ENCODE results near the gene TEAD1.

TEAD1 gene

DNA sequence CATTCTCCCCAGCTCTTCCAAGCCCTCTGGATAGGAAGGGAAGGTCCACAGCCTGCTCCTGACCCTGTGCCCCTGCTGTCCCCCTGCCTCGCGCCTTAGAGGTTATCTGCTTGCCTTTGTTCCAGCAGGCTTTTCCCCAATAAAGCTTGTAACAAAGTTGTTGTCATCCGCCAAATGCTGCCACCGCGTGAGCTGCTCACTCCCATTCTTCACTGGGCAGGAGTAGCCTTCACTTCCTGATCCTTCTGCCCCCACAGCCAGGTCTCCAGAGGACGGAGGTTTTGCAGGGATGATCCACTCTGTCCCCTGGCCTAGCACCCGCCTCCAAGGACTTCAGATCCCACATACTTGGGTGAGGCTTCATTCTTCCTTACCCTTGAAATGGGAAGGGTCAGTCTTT, 240.9 kb downstream of the TEAD1 start:
- DNase-seq = no peak

DNA sequence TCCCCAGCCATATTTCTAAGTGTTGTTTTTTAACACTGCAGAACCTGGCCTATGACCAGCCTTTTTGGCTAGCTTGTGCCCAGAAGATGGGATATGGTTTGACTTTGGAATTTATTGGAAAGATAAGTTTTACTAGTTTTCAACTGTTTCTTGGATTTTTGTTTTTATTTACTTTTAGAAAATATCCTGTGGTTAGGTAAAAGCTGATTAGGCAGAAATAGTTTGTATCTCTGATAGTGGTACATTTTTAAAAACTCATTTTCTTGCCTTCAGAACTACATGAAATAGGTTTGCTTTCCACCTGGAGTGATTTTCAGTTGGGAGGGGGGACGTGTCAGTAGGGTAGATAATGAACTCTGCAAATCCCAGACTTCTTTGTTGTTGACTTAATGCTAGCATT, 243.6 kb downstream of the TEAD1 start:
- no peak for DNase-seq

- no peak for DNase-seq
These were observed 244.4 kb downstream of the TEAD1 start for GRCh38 chr11:12918667-12919066.

GRCh38 chr11:12922418-12922817, 248.2 kb downstream of the TEAD1 start:
- DNase-seq = no peak

DNA sequence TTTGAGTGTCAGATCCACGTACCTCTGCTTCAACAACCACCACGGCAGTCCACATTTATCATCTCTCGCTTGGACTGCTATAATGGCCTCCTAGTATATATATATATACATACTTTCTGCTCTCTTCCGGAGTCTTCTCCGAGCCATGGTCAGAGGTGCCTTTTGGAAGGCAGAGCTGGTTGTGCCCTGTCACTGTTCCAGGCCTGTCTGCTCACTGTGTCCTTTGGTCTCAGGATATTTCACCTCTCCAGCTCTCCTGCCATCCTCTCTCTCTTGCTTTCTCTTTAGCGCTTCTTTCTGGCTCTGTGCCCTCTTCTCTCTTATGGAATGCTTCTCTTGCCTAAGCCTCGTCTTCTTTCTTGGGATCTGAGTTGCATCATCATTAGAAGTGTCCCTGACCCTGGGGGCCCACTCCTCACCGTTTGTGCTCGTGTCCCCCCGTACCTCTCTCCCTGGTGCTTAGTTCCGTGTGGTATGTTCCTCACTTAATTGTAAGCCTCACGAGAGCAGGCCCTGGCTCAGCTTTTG, 248.8 kb downstream of the TEAD1 start:
- DNase-seq = no peak

- no peak for DNase-seq
These were observed 250.4 kb downstream of the TEAD1 start for GRCh38 chr11:12924650-12925049.

GRCh38 chr11:12925520-12925919, 251.3 kb downstream of the TEAD1 start:
- DNase-seq = no peak

DNA sequence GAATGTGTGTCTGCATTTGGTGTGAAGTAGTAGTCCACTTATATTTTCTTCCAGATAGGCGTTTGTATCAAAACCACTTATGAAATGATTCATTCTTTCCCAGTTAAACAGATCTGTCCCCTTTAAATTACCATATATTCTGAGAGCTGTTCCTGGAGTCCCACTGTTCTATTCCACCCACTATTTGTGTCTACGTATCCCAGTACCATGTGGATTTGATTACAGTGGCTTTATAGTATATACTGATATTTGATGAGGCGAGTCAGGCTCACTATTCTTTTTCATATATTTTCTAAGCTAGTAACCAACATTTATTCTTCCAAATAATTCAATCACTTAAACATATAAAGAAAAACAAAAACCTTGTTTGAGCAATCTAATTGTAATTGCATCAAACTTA, 253.0 kb downstream of the TEAD1 start:
- DNase-seq = no peak

DNA sequence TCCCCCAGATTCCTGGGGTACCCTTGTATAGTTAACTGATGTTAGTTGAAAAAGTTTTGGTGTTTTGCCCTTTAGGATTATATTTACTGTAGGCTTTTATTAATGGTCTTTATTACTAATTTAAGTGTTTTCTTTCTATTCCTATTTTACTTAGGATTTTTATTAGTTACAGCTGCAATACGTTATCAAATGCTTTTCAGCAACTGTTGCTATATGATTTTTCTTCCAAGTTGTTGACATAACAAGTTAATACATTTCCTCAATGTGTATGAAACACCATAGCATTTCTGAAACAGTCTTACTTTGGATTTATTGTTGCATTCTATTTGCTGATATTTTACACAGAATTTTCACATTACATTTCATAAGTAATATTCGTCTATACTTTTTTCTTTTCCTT, 253.7 kb downstream of the TEAD1 start:
- no peak for DNase-seq

- no peak for DNase-seq
These were observed 256.6 kb downstream of the TEAD1 start for GRCh38 chr11:12930850-12931249.

GRCh38 chr11:12932485-12932884, 258.3 kb downstream of the TEAD1 start:
- no peak for DNase-seq

GRCh38 chr11:12936200-12936599, 262.0 kb downstream of the TEAD1 start:
- DNase-seq = no peak

GRCh38 chr11:12938590-12939247, 264.5 kb downstream of the TEAD1 start:
- DNase-seq = no peak

- DNase-seq = no peak
These were observed 267.4 kb downstream of the TEAD1 start for GRCh38 chr11:12941671-12942070.

GRCh38 chr11:12942157-12942556, 267.9 kb downstream of the TEAD1 start:
- no peak for DNase-seq

DNA sequence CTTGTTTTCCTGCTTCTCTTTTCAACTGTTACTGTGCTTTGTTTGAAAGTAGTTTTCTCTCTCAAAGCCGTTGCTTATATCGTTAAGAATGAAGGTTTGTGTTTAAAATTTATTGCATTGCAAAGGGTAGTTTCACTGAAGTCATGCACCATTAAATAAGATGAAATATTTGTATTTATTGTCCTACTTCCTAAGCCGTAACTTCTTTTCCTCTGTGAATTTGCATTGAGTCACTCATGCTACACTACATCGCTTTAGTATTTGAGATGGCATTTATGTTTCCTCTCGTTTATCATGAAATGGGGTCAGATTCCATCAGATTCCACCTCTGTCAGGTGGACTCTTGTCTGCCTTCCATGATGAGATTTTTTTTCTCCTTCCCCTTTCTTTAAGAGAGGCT, 269.1 kb downstream of the TEAD1 start:
- DNase-seq = no peak

- no peak for DNase-seq
These were observed 270.7 kb downstream of the TEAD1 start for GRCh38 chr11:12944889-12945288.

DNA sequence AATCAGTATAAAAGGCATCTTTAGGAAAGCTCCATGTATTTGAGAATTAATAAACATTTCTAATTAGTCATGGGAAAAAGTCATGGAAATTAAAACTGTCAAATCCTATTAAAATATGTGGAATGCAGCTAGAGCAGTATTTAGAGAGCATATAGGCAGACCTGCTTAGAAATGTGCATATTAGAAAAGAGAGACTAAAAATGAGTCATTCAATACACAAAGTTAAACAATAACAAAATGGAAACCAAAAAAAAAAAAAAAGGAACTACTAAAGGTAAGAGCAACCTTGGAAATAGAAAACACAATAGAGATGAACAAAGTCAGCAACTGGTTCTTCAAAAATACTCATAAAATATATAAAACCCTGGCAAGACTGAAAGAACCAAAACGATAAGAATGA, 275.2 kb downstream of the TEAD1 start:
- DNase-seq = no peak

- no peak for DNase-seq
These were observed 276.4 kb downstream of the TEAD1 start for GRCh38 chr11:12950670-12951069.

DNA sequence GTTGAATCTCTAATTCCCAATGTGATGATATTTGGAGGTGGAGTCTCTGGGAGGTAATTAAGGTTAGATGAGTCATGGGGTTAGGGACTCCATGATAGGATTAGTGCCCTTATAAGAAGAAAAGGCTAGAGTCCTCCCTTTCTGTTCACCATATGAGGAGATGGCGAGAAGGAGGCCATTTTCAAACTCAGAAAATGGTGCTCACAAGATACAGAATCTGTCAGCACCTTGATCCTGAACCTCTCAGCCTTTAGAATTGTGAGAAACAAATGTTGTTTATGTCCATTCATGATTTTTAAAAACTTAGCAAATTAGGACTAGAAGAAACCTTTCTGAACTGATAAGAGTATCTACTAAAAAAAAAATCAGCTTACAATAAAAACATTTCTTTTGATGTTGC, 277.2 kb downstream of the TEAD1 start:
- DNase-seq = no peak

DNA sequence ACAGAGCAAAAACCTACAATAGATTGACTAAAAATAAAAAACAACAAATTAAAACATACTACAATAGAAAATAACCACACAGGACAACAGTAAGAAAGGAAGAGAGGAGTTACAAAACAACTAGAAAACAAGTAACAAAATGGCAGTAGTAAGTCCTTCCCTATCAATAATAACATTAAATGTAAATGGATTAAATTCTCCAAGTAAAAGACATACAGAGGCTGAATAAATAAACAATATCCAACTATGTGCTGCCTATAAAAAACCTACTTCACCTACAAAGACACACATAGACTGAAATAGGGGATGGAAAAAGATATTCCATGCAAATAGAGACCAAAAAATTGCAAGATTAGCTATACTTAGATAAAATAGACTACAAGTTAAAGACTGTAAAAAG, 277.9 kb downstream of the TEAD1 start:
- no peak for DNase-seq

- DNase-seq = no peak
These were observed 284.8 kb downstream of the TEAD1 start for GRCh38 chr11:12958986-12959385.

DNA sequence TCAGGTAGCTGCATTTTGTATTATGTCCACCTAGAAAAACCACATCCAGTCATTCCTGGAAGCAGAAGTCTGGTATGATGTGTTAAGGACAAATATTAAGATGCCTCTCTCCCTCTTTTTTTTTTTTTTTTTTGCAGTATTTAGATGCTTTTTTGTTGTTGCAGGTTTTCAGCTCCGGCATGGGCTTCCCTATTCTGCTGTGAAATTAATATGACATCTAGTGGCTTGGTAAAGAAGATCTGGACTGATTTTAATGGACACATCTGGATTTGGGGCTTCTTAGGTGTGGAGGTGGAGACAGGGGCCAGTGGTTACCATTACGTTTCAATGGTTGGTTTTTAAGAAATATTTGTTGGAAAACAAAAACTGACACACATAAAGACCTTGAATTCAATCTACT, 287.4 kb downstream of the TEAD1 start:
- DNase-seq = no peak

GRCh38 chr11:12962306-12962705, 288.1 kb downstream of the TEAD1 start:
- DNase-seq = no peak

DNA sequence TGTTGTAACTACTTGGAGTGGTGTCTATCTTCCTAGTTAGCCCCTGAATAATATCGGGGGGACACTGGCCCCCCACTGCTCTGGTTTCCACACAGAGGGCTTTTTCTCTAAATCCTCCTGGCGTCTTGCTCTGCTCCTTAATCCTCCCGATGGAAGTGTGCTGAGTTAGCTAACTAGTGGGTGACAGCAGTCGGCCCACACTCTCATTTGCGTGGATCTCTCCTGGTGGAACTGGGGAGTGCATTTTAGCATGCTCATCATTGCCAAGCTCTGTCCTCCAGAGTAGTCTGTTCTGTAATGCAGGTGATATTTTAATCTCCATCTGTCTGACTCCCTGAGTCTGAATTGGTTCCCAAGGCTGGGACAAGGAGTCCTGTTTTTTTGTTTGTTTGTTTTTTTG, 288.8 kb downstream of the TEAD1 start:
- no peak for DNase-seq
